ENCODE measurements around the gene OPCML.

- no peak for TF ChIP-seq CTCF (conservative IDR thresholded peaks at IDR 0.05 in 1 of 2, IDR thresholded peaks at IDR 0.05 in 1 of 2; ENCODE audit: low read depth in 1 of 2, low read length in 2 of 2)
- TF ChIP-seq EZH2 (IDR thresholded peaks at IDR 0.05; ENCODE audit: low read length, missing control alignments), result no peak
Observed at GRCh38 chr11:132852361-132852760, 679.9 kb downstream of the OPCML start.
